WI38 (cell line): ENCODE results near the gene OS9.

Experiments used
- H3K4me3 ChIP-seq: 2 replicates; pipeline ENCODE4 v1.5.1; 2011; ENCODE audit warnings: low read depth, mild to moderate bottlenecking, control low read depth, low read length
- TF ChIP-seq, protein P1 (sequence below): IDR thresholded peaks from 2 replicates; pipeline ENCODE4 v1.5.1; 2012; ENCODE audit warnings: low read depth, mild to moderate bottlenecking, control low read depth, low read length

OS9 gene

DNA sequence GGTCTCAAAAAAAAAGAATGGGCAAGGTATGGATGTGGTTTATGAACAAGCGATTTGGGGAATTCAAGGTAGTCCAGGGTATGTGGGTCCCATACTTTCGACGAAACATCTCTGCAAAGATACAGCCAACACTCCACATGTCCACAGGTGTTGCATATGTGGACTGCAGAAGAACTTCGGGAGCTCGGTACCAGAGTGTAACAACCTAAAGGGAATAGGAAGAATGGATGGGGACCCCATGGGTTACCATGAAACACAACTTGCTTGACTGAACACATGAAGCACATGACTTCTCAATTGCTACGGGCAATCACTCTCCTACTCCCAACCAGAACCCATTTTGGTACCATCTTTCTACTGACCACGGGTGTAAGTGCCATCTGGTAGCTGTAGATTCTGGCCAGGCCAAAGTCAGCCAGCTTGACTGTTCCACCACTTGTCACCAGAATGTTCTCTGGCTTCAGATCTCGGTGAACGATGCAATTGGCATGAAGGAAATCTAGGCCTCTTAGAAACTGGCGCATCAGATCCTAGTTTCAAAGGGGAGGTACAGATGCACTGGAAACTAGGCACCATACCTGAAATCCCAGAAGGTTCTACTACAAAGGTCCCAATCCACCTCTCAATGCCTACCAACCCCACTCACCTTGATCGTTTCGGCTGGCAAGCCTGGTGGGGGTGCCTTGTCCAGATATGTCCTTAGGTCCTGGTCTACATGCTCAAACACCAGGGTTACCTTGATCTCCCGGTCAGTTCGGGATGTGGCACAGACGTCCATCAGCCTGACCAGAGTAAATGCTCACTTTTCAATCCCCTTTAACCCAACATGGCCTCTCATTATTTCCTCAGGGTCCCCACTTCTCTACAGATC is 56.9 kb downstream of the OS9 start:
- peak overlapping the region; percentile 89 for H3K4me3 ChIP-seq
- TF ChIP-seq, protein P1, sequence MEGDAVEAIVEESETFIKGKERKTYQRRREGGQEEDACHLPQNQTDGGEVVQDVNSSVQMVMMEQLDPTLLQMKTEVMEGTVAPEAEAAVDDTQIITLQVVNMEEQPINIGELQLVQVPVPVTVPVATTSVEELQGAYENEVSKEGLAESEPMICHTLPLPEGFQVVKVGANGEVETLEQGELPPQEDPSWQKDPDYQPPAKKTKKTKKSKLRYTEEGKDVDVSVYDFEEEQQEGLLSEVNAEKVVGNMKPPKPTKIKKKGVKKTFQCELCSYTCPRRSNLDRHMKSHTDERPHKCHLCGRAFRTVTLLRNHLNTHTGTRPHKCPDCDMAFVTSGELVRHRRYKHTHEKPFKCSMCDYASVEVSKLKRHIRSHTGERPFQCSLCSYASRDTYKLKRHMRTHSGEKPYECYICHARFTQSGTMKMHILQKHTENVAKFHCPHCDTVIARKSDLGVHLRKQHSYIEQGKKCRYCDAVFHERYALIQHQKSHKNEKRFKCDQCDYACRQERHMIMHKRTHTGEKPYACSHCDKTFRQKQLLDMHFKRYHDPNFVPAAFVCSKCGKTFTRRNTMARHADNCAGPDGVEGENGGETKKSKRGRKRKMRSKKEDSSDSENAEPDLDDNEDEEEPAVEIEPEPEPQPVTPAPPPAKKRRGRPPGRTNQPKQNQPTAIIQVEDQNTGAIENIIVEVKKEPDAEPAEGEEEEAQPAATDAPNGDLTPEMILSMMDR: no peak

DNA sequence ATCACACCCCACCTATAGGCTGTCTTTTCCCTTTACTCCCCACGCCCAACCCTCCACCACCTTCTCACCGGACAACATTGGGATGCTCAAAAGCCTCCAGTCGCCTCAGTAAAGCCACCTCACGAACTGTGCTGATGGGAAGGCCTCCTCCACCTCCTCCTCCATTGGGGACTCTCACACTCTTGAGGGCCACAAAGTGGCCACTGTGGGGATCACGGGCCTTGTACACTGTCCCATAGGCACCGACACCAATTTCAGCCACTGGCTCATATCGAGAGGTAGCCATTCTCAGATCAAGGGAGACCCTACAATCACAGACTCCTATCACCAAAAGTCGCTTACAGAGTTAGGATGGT is 57.5 kb downstream of the OS9 start:
- peak overlapping the region; percentile 89 for H3K4me3 ChIP-seq
- TF ChIP-seq, protein P1: no peak

DNA sequence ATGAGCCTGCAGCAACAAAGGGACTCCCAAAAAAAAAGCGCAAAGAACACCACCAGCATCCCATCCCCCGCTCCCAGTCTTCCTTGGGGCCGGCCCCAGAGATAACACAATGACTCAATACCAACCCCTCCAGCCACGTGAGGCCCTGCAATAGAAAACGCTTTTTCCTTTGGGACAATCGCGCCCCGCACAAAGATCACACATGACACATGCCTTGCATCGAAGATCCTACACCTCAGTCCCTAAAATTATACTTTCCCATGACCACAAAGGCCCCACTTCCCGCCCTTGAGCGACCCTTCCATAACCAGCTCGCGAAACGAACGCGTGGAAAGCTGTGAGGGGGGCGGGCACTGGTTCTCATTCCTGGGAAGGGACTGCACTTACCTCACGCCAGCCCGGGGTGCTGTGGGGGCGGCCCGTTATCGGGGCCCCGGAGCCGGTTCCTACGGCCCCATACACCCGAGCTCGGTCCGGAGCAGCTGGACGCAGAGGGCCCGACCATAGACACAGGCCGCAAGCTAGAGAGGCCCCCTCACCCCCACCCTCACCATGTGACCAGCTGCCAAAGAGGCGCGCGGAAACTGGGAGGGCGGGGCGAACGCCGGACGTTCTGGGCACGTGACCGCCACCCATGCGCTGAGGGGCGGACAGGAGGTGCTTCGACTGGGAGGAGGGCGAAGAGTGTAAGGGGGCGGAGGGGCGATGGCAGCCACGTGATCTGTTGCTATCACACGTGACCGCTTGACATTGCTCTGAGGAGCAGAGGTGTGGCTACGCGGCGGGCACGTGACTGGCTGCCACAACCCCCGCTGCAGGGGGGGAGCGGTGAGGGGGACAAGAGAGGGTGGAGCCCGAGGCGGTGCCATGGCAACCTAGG is 58.1 kb downstream of the OS9 start, which contains the start of gene CDK4:
TSS of gene CDK4 (minus strand) at position 523 of the 880 bp plus-strand sequence. CDS start 593 bp downstream, outside the sequence.
- peak within 1 kb of the TSS; percentile 89 for H3K4me3 ChIP-seq

DNA sequence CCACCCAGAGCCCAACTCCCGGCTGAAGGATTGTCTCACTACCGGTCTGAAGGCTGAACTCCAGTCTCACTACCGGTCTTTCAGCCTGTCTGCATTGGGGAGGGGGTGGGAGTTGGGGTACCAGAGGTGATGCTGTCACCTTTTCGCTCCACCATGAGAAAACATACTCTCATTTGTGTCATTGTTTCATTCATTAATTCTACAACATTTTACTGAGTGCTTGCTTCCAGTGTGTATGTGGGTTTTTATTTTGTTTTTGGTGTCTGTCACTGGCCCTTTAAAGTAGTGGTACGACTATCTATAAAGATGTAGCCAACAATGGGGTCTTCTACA is 58.7 kb downstream of the OS9 start:
- TF ChIP-seq, protein P1: no peak
- peak overlapping the region; percentile 24 for H3K4me3 ChIP-seq

More for the DNA sequence above, 58.1 kb downstream of the OS9 start, which contains the start of gene CDK4:
- TF ChIP-seq, protein P1: no peak

DNA sequence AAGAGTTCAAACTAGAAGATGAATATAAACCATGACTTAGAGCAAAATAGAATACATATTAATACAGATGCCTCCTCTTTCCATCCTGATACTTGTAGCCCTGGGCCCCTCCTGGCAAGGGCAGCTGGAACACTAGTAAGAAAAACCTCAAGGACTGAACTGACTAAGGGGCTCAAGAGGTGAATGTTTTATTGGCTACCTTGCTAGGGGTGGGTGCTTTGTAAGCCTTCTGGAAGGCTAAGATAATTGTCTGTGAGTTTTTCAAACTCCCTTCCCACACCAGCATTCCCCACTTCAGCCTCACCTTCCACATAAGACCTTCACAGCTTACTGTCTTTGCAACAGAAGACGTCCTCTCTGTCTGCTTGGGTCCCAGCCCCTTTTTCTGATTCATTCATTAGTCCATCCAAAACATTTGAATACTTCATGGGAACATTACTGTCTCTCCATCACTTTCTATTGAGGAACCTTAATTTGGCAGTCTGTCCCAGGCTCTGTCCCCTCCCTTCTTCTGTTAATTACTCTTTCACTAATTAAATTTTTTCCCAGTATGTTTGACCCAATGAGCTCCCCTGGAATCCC is 59.9 kb downstream of the OS9 start:
- TF ChIP-seq, protein P1: no peak
- no peak overlapping the region for H3K4me3 ChIP-seq

DNA sequence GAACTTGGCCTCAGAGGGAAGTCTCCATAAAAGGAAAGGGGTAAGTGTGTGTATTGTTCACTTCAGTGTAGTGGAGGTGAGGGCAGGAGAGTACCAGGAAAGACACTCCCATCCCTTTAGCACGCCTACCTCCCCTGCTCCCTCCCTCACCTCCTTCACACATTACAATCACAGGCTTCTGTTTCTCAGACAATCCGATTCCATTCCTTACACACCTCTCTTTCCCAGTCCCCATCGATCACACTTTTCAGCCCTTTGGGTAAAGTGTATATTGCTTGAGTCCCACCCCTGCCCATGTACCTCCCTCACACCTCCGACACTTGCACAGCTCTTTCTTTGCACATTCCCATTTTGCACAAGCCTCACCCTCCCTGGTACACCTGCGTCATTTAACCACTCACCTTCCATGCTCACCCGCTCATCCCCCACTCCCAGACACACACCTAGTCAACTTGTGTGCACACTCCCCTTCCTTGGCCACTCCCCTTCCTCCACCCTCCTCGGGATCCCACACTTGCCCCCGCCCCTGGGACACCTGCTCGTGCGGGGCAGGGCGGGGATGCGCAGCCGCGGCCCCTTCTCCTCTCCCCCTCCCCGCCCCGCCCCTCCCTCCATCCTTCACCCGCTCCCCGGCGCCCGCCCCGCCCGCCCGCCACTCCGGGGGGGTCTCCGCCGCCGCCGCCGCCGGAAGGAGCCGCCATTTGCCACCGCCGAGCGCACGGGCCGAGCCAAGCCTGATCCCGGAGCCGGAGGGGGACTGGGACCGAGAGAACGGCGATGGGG is 60.7 kb downstream of the OS9 start, which contains the start of gene MARCHF9:
TSS of gene MARCHF9 (plus strand) at position 693 of the 783 bp plus-strand sequence. CDS start 426 bp downstream, outside the sequence.
- TF ChIP-seq, protein P1: no peak
- peak within 1 kb of the TSS; percentile 60 for H3K4me3 ChIP-seq
